HG03139 (cell line): ENCODE data around the gene KLC1.

Source experiments
- ATAC-seq: cut with Tn5 transposase; IDR thresholded peaks from one replicate; pipeline ENCODE4 v1.9.1; 2021; ENCODE audit not compliant: unreplicated experiment

Gene KLC1

DNA sequence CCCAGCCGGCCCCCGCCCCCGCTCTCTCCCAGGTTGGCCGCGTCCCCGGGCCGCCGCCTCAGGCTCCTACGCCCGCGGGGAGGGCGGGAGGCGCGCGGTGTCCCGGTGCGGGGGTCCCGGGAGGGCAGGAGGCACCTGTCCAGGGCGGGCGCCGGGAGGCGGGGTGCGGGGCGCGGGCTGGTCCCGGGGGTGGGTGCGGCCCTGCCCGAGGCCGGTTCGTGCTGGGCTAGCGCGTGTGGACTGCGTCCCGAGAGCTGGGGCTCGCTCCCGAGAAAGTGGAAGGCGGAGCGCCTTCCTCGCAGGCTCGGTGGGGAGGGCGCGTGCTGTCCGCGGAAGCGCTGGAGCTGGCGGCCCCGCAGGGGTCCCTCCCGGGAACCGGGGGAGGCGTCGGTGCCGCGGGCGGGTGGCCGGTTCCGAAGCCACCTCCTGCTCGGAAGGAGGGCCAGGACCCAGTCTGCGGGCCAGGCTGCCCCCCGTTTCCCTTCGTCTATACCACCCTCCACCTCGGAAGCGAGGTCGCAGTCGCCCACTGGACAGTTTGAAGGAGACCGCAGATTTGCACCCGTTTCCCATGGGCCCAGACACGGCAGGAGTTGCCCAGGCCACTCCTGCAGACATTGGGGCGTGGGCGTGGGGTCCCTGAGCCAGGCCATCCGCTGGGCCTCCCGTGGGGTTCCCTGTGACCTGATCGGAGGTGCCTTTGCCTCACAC is 87.2 kb downstream of the KLC1 start:
- ATAC-seq = peak; percentile 1

DNA sequence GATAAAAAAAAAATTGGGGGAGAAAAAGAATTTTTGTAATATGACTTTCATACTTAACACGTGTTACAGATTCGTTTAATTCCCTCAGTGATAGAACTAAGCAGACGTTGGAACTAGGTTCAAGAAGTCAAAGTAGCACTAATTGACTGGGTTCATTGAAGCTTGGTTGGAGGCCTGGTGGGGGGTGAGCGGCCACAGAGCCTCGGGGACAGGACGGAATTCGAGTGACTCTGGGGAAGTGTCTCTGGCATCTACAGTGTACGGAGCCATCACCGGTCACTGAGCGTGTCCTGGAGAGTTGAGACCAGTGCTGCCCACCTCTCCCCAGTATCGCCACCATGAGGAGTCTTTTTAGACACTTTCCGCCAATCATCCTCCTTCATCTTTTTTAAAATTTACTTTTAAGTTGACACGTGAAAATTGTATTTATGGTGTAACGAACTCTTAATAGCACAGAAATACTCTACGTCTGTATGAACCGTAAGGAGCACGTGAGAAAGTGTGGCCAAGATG is 87.9 kb downstream of the KLC1 start:
- ATAC-seq = no peak

- ATAC-seq = no peak
These were observed 89.6 kb downstream of the KLC1 start for GRCh38 chr14:103718572-103718971.

DNA sequence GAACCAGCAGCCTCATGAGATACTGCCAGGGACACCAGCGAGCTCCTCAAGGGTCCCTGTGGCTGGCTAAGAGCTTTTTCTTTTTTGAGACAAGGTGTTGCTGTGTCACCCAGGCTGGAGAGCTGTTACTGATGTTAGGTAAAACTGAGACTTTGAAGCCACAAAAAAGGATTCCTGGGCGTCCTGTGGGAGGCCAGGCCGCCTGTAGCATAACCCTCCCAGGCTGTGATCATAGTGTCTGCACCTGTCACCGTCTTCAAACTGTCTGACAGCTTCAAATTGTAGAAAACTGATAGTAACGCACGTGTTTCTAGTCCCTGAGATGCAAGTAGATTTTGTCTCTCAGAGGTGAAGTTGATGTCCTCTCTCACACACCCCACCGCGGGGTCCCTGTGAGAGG is 90.7 kb downstream of the KLC1 start:
- no peak for ATAC-seq

DNA sequence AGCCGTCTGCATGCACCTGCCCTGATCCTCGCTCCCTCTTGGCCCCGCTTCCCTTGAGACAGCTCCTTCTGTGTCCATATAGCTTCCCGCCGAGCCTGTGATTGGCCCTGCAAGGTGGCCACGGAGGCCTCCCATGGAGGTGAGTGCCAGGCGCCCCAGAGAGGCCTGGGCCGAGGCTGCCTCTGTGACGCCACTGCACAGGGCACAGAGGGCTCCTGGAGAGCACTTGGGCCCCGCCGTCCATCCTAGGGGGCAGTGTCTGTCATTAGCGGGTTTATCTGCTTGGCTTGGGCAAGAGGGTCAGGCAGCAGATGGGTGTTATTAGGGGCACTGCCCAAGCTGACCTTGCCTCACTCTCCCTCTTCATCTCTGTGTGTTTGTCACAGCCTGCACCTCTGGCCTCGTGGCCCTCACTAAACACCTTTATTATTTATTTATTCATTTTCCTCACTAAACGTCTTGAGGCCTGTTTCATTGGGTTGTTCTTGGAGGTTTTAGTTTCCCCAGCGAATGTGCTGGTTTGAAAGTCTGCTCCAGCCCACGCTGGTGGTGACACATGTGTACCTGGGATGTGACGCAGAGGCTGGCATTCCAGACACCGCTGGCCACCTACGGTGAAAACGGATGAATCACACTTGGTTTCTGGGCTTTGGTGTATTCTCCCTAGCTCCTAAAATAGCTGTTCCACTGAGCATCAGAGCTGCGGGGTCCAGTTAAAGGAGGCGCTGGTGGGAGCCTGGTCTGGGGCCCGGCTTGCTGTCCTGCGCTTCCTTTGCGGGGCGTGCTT is 92.5 kb downstream of the KLC1 start:
- ATAC-seq = no peak

- no peak for ATAC-seq
These were observed 94.7 kb downstream of the KLC1 start for GRCh38 chr14:103723748-103724081.

DNA sequence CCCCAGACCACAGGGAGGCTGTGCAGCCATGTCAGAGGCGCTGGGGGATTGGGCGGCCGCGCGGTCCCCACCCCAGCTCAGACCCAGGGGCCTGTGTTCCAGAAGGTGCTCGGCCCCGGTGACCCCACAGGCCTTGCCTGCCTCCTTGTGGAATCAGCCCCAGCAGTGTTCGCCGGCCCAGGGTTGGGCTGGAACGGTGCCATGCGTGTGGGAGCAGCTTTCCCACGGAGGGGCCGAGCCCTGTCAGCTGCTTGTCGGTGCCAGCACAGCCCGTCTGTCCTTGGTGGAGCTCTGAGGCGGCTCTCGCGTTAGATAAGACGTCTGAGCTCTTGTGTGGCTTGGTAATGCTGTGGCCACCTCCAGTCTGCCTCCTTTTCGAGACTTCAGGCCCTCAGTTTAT is 95.1 kb downstream of the KLC1 start:
- no peak for ATAC-seq

DNA sequence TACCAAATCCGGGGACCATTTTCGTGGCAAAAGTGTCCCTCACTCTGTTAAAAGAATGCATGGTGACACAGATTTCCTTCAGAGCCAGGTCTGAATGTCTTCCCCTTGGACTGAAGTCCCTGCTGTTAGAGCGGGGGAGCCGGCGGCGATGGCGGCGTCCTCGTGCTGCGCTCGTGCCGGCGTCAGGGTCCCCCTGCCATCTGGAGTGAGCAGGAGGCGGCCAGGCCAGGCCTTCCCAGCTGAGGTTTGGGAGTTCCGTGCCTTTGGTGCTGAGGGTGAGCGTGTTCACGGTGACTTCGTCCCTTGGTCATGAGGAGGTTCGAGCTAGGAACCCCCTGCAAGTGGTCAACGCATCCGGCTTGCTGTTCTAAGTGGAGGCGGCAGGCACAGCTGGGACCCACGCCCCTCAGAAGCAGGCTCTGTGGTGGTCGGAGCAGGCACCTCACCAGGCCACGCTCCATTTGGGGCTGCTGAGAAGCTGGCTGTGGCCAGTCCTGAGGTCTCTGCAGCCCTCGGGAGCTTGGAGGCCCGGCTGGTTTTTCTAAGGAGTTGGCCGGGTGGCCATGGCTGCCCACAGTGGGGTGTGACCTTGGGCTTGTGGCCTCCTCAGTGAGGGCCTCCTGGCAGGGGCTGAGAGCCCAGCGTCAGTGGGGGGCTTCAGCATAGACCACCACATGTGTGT is 96.1 kb downstream of the KLC1 start:
- no peak for ATAC-seq

DNA sequence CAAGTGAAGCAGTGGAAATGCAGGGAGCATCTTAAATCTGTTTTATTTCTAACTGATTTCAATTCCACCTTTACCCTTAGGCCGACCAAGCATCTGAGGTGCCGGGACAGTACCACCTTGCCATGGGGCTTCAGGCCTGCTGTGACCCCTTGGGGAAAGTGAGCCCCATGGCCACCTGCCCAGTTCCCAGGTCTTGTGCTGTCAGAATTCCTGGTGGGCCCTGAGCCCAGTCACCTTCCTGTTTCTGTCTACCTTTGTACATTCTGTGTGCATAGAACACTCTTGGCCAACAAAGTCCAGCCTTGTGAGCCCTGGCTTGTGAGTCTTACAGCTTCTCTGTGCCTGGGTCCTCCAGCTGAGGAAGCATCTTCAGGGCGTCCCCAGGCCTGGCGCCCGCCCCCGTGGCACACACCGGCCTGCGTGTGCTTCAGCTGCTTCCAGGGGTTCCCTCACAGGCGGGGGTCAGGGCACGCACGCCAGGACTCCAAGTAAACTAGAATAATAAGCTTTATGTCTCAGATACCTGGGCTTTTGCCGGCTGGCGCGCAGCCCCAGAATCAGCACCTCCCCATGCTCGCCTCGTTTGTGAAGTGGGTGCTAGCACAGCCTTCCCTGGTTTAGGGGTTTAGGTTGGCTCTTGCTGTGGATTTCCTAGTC is 96.9 kb downstream of the KLC1 start:
- no peak for ATAC-seq

DNA sequence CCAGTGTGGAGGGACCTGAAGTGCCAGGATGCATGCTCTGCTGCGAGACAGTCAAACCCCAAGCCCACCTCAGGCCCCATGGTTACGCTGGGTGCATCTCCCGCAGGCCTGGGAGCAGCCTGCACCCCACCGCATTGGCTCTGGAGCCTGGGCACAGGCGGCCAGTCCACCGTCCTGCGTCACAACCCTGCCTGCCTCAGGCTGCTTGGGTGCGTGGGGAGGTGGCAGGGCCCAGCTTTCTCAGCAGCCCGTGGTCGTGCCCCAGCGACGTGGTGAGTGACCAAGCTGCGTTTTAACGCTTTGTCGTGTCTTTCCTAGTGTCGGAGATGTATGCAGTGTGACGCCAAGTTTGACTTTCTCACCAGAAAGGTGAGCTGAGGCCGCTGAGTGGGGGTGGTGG is 97.5 kb downstream of the KLC1 start:
- ATAC-seq = no peak

- no peak for ATAC-seq
These were observed 98.4 kb downstream of the KLC1 start for GRCh38 chr14:103727313-103727980.

DNA sequence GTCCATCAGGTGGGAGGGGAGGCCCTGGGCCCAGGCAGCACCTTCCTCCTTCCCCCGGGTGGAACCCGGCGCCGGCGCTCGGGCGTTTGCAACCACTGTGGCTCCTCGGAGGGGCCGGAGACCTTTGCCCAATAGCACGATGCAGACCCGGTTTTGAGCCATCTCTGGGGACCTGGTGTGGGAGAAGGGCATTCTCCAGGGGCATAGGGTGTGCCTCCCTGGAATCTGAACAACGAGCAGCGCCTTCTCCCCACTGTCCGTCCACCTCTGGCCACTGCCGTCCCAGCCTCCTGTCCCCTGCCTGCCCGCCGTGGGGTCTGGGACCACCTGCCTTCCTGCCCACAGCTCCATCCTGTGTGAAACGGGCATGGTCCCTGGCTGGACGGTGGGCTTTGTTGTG is 99.1 kb downstream of the KLC1 start:
- ATAC-seq = no peak

GRCh38 chr14:103728721-103729120 is 99.7 kb downstream of the KLC1 start:
- ATAC-seq = no peak

GRCh38 chr14:103729496-103730448 is 100.8 kb downstream of the KLC1 start:
- no peak for ATAC-seq

DNA sequence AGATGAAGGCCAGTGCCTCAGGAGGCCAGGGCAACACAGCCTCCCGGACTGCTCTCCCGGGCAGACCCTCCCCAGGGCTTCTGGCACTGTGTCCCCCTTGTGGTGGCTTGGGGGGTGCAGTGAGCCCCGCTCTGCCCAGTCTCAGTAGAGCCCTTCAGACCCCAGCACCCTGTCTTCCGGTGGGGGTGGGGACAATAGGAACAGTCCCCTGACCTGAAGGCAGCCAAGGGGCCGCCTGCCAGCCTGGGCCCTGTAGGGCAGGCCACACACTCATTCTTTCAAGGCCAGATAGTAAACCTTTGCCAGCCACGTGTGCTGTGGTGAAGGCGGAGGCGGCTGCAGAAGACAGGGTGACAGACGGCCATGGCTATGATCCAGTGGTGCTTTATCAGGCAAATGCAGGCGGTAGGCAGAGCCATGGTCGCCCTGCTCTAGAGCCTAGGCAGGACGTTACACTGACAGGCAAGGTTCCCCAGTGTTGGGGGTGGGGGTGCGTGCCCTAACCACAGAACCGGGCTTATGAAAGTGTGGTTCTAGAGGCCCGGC is 101.6 kb downstream of the KLC1 start:
- no peak for ATAC-seq

DNA sequence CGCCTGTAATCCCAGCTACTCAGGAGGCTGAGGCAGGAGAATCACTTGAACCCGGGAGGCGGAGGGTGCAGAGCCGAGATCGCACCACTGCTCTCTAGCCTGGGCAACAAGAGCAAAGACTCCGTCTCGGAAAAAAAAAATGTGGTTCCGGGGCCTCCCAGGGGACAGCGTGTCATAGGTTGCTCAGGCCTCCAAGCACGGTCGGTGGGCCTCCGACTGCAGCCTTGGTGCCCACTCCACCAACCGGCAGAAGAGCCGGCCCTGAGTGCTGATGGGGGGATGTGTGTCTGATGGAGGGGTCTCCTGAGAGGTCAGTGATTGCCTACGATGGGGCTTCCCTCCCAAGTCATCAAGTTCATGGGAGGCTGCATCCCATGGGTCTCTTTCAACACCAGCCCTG is 102.5 kb downstream of the KLC1 start:
- ATAC-seq = no peak

GRCh38 chr14:103731916-103732867 is 103.2 kb downstream of the KLC1 start:
- ATAC-seq = no peak

DNA sequence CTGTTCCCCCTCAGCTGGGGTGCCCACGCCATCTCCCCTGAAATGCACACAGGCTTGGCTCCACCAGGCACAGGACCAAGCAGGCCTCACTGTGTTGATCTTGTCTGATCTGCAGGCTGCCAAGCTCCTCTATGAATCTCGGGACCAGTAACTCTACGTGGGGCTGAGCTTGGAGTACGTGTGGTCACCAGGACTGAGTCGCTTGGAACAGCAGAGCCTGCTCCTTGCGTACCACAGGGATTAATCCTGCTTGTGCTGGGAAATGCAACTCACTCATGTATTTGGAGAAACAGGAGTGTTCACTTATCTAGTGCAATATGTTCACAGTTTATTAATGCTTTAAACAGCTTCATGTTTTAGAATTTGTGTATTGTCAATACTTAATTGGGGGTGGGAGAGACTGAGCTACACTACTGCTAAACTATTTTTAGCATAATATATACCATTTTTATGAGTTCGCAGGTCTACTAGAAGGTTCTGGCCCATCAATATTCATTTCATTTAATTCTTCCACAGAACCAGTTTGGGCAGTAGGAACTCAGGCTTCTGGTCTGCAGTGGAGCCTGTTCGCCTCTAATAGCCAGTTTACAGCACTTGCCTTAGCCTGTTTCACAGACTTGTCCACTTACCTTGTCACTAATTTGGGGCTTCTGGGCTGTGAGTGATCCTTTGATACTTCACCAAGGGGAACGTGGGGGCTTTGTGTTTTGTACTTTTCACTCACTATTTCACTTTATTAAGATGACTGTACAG is 104.0 kb downstream of the KLC1 start:
- no peak for ATAC-seq
